ENCODE data around the gene GABPA.

The GABPA gene

GRCh38 chr21:25807191-25807590, 72.4 kb downstream of the GABPA start:
- TF ChIP-seq POLR2A (IDR thresholded peaks at IDR 0.05; ENCODE audit: low read depth, low read length), result no peak
- no peak for FAIRE-seq

GRCh38 chr21:25809013-25809412, 74.2 kb downstream of the GABPA start:
- DNase-seq (ENCODE audit: insufficient read length, low spot score) (peak; percentile 25), FAIRE-seq (no peak)
- no peak for TF ChIP-seq POLR2A (IDR thresholded peaks at IDR 0.05; ENCODE audit: low read depth, low read length)

More at GRCh38 chr21:25807191-25807590, 72.4 kb downstream of the GABPA start:
- DNase-seq (ENCODE audit: insufficient read length, low spot score), result no peak

GRCh38 chr21:25811186-25811585, 76.4 kb downstream of the GABPA start:
- DNase-seq (ENCODE audit: insufficient read length, low spot score) (no peak), FAIRE-seq (no peak)
- no peak for TF ChIP-seq POLR2A (IDR thresholded peaks at IDR 0.05; ENCODE audit: low read depth, low read length)

GRCh38 chr21:25813917-25814316, 79.1 kb downstream of the GABPA start:
- FAIRE-seq (no peak), DNase-seq (ENCODE audit: insufficient read length, low spot score) (no peak)
- no peak for TF ChIP-seq POLR2A (IDR thresholded peaks at IDR 0.05; ENCODE audit: low read depth, low read length)

GRCh38 chr21:25818121-25818520, 83.3 kb downstream of the GABPA start:
- TF ChIP-seq POLR2A (IDR thresholded peaks at IDR 0.05; ENCODE audit: low read depth, low read length), result no peak
- no peak for FAIRE-seq
- no peak for DNase-seq (ENCODE audit: insufficient read length, low spot score)

- no peak for TF ChIP-seq POLR2A (IDR thresholded peaks at IDR 0.05; ENCODE audit: low read depth, low read length)
- FAIRE-seq (no peak), DNase-seq (ENCODE audit: insufficient read length, low spot score) (no peak)
These were observed 83.8 kb downstream of the GABPA start for GRCh38 chr21:25818551-25818950.
